HEK293 (cell line): ENCODE data around the gene ZNF785.

Experiments
- CTCF ChIA-PET: fragments of 350-600 bp; formaldehyde crosslinking; extraction: SDS; loops from one replicate; lab custom pipeline; 2021; ENCODE audit warnings: antibody characterized with exemption; lab: Yijun Ruan, JAX
- POLR2A ChIA-PET: fragments of 300-600 bp; formaldehyde crosslinking; extraction: SDS; loops from one replicate; lab custom pipeline; 2020; ENCODE audit warnings: antibody characterized with exemption, inconsistent platforms; lab: Yijun Ruan, JAX
- H3K27ac ChIP-seq: fragments of 200-500 bp; sonication (Bioruptor generic); 2 replicates; pipeline ENCODE4 v1.5.1; 2014; ENCODE audit warnings: low read depth, low read length, control low read depth, inconsistent platforms; ENCODE audit errors: extremely low read depth
- H3K36me3 ChIP-seq, 2 experiments: fragments of 200-500 bp in 1 of 2; sonication (Bioruptor generic) in 1 of 2; 1 replicate in 1 of 2; 2 replicates in 1 of 2; pipeline ENCODE4 v1.5.1; 2014 to 2017; ENCODE audit warnings: inconsistent platforms in 2 of 2, low read length in 2 of 2; ENCODE audit not compliant: control insufficient read depth in 2 of 2, insufficient read depth in 1 of 2
- H3K4me1 ChIP-seq: fragments of 200-500 bp; sonication (Bioruptor generic); 2 replicates; pipeline ENCODE4 v1.5.1; 2014; ENCODE audit warnings: mild to moderate bottlenecking, low read length, inconsistent platforms; ENCODE audit not compliant: control insufficient read depth, insufficient read depth
- H3K4me3 ChIP-seq: 2 replicates; pipeline ENCODE4 v1.5.1; 2011; ENCODE audit warnings: low read depth, mild to moderate bottlenecking, control low read depth, low read length, moderate library complexity
- H3K9me3 ChIP-seq: fragments of 200-500 bp; sonication (Bioruptor generic); 2 replicates; pipeline ENCODE4 v1.5.1; 2014; ENCODE audit warnings: low read depth, low read length, inconsistent platforms; ENCODE audit not compliant: control insufficient read depth, insufficient read depth
- CTCF ChIP-seq: fragments of 450-650 bp; formaldehyde crosslinking; IDR thresholded peaks from 2 replicates; pipeline ENCODE4 v1.5.1; 2016; ENCODE audit warnings: missing biosample characterization, missing genetic modification characterization
- KLF1 ChIP-seq: fragments of 450-650 bp; formaldehyde crosslinking; IDR thresholded peaks from 2 replicates; pipeline ENCODE4 v1.5.1; 2016; ENCODE audit warnings: missing biosample characterization, missing genetic modification characterization
- PATZ1 ChIP-seq: fragments of 450-650 bp; formaldehyde crosslinking; IDR thresholded peaks from 2 replicates; pipeline ENCODE4 v1.5.1; 2016; ENCODE audit warnings: missing biosample characterization, missing genetic modification characterization
- PRDM6 ChIP-seq: fragments of 450-650 bp; formaldehyde crosslinking; IDR thresholded peaks from 2 replicates; pipeline ENCODE4 v1.5.1; 2017; ENCODE audit warnings: missing biosample characterization, missing genetic modification characterization
- SCRT1 ChIP-seq: fragments of 450-650 bp; formaldehyde crosslinking; IDR thresholded peaks from 2 replicates; pipeline ENCODE4 v1.5.1; 2016; ENCODE audit warnings: missing biosample characterization, missing genetic modification characterization, borderline replicate concordance
- SCRT2 ChIP-seq: fragments of 450-650 bp; formaldehyde crosslinking; IDR thresholded peaks from 2 replicates; pipeline ENCODE4 v1.5.1; 2016; ENCODE audit warnings: missing biosample characterization, missing genetic modification characterization
- SP2 ChIP-seq: fragments of 450-650 bp; formaldehyde crosslinking; IDR thresholded peaks from 2 replicates; pipeline ENCODE4 v1.5.1; 2016; ENCODE audit warnings: missing biosample characterization, missing genetic modification characterization
- SP7 ChIP-seq: fragments of 450-650 bp; formaldehyde crosslinking; IDR thresholded peaks from 2 replicates; pipeline ENCODE4 v1.5.1; 2016; ENCODE audit warnings: missing biosample characterization, missing genetic modification characterization
- TRIM28 ChIP-seq: IDR thresholded peaks from 2 replicates; pipeline ENCODE4 v1.6.1; 2011; ENCODE audit warnings: low read length, control low read depth, borderline replicate concordance
- ZBTB17 ChIP-seq: fragments of 450-650 bp; formaldehyde crosslinking; IDR thresholded peaks from 2 replicates; pipeline ENCODE4 v1.5.1; 2016; ENCODE audit warnings: missing biosample characterization, missing genetic modification characterization
- ZEB2 ChIP-seq: fragments of 450-650 bp; formaldehyde crosslinking; IDR thresholded peaks from 2 replicates; pipeline ENCODE4 v1.5.1; 2016; ENCODE audit warnings: missing biosample characterization, missing genetic modification characterization
- ZNF121 ChIP-seq: fragments of 450-650 bp; formaldehyde crosslinking; IDR thresholded peaks from 2 replicates; pipeline ENCODE4 v1.5.1; 2016; ENCODE audit warnings: missing biosample characterization, missing genetic modification characterization
- ZNF138 ChIP-seq: fragments of 450-650 bp; formaldehyde crosslinking; IDR thresholded peaks from 2 replicates; pipeline ENCODE4 v1.5.1; 2016; ENCODE audit warnings: missing biosample characterization, missing genetic modification characterization, borderline replicate concordance
- ZNF239 ChIP-seq: fragments of 450-650 bp; formaldehyde crosslinking; IDR thresholded peaks from 2 replicates; pipeline ENCODE4 v1.5.1; 2016; ENCODE audit warnings: missing biosample characterization, missing genetic modification characterization
- ZNF302 ChIP-seq: fragments of 450-650 bp; formaldehyde crosslinking; IDR thresholded peaks from 2 replicates; pipeline ENCODE4 v1.5.1; 2016; ENCODE audit warnings: missing biosample characterization, missing genetic modification characterization, low read depth
- ZNF530 ChIP-seq: fragments of 450-650 bp; formaldehyde crosslinking; IDR thresholded peaks from 2 replicates; pipeline ENCODE4 v1.5.1; 2016; ENCODE audit warnings: low read depth, missing biosample characterization, missing genetic modification characterization
- ZNF664 ChIP-seq: fragments of 450-650 bp; formaldehyde crosslinking; IDR thresholded peaks from 2 replicates; pipeline ENCODE4 v1.5.1; 2016; ENCODE audit warnings: missing biosample characterization, missing genetic modification characterization
- ZNF792 ChIP-seq: fragments of 450-650 bp; formaldehyde crosslinking; IDR thresholded peaks from 2 replicates; pipeline ENCODE4 v1.5.1; 2016; ENCODE audit warnings: missing biosample characterization, missing genetic modification characterization
- ZSCAN16 ChIP-seq: fragments of 450-650 bp; formaldehyde crosslinking; IDR thresholded peaks from 2 replicates; pipeline ENCODE4 v1.5.1; 2016; ENCODE audit warnings: missing biosample characterization, missing genetic modification characterization
- ZSCAN4 ChIP-seq: fragments of 450-650 bp; formaldehyde crosslinking; IDR thresholded peaks from 2 replicates; pipeline ENCODE4 v1.5.1; 2017; ENCODE audit warnings: missing biosample characterization, missing genetic modification characterization
- TF ChIP-seq, protein P1 (sequence below): fragments of 450-650 bp; formaldehyde crosslinking; IDR thresholded peaks from 2 replicates; pipeline ENCODE4 v1.5.1; 2016; ENCODE audit warnings: missing biosample characterization, missing genetic modification characterization
- TF ChIP-seq, protein P2 (sequence below): fragments of 450-650 bp; formaldehyde crosslinking; IDR thresholded peaks from 2 replicates; pipeline ENCODE4 v1.5.1; 2017; ENCODE audit warnings: missing biosample characterization, missing genetic modification characterization
- TF ChIP-seq, protein P3 (sequence below): fragments of 450-650 bp; IDR thresholded peaks from 2 replicates; pipeline ENCODE4 v1.5.1; 2018; ENCODE audit warnings: missing biosample characterization, missing genetic modification characterization

ZNF785 gene

GRCh38 chr16:30569281-30569680 is 16.2 kb downstream of the ZNF785 start:
- Histone ChIP-seq H3K4me1 (peaks cover 2% of the 10 kb centered on the region; the same call in 1 of the 2 replicates), H3K9me3 (no peaks in the 10 kb centered on the region), H3K36me3 (no peaks in the 10 kb centered on the region), H3K27ac (no peak overlapping the region), H3K4me3 (no peak overlapping the region)
- CTCF ChIA-PET: no interaction called here
- POLR2A ChIA-PET: interaction anchor here (1.2 kb wide), 1 partner anchor 34 kb away, joined by 4 read pairs; the partner anchor contains the start of gene ZNF747
- TF ChIP-seq, protein P1, sequence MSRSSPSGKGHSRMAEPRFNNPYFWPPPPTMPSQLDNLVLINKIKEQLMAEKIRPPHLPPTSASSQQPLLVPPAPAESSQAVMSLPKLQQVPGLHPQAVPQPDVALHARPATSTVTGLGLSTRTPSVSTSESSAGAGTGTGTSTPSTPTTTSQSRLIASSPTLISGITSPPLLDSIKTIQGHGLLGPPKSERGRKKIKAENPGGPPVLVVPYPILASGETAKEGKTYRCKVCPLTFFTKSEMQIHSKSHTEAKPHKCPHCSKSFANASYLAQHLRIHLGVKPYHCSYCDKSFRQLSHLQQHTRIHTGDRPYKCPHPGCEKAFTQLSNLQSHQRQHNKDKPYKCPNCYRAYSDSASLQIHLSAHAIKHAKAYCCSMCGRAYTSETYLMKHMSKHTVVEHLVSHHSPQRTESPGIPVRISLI (tag by site-specific recombination): no peak
- peak; percentile 35; the same call in 1 of the 2 replicates for TF ChIP-seq KLF1 (tag by site-specific recombination)
- TF ChIP-seq, protein P2, sequence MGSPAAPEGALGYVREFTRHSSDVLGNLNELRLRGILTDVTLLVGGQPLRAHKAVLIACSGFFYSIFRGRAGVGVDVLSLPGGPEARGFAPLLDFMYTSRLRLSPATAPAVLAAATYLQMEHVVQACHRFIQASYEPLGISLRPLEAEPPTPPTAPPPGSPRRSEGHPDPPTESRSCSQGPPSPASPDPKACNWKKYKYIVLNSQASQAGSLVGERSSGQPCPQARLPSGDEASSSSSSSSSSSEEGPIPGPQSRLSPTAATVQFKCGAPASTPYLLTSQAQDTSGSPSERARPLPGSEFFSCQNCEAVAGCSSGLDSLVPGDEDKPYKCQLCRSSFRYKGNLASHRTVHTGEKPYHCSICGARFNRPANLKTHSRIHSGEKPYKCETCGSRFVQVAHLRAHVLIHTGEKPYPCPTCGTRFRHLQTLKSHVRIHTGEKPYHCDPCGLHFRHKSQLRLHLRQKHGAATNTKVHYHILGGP (tag by site-specific recombination): no peak
- TF ChIP-seq ZSCAN4 (tag by site-specific recombination): no peak
- TF ChIP-seq SCRT2 (tag by site-specific recombination): 0 out of 2 replicates have a peak, but pooled peaks have one; percentile 30
- no peak for TF ChIP-seq ZNF138
- TF ChIP-seq ZNF121: no peak
- 0 out of 2 replicates have a peak, but pooled peaks have one; percentile 12 for TF ChIP-seq PATZ1
- TF ChIP-seq ZBTB17 (tag by site-specific recombination): 0 out of 2 replicates have a peak, but pooled peaks have one; percentile 15
- TF ChIP-seq SCRT1 (tag by site-specific recombination): 0 out of 2 replicates have a peak, but pooled peaks have one; percentile 19
- TF ChIP-seq SP2 (tag by site-specific recombination): no peak
- TF ChIP-seq ZNF239 (tag by site-specific recombination): no peak
- TF ChIP-seq ZEB2 (tag by site-specific recombination): no peak
- TF ChIP-seq ZNF792 (tag by site-specific recombination): no peak
- TF ChIP-seq ZNF302 (tag by site-specific recombination): no peak

GRCh38 chr16:30567991-30568638 is 17.4 kb downstream of the ZNF785 start:
- CTCF ChIA-PET: interaction anchor here (0.7 to 1.5 kb wide), 3 partner anchors 10 to 47 kb away, joined by 3 to 4 read pairs (median 4); partner anchors contain the start of genes ZNF747 and ZNF764
- Histone ChIP-seq H3K27ac (no peak overlapping the region), H3K9me3 (no peaks in the 10 kb centered on the region), H3K4me3 (no peak overlapping the region), H3K36me3 (no peaks in the 10 kb centered on the region), H3K4me1 (peaks cover 2% of the 10 kb centered on the region; the same call in 1 of the 2 replicates)
- POLR2A ChIA-PET: interaction anchor here (0.5 to 1.3 kb wide), 7 partner anchors 10 to 1596 kb away, joined by 4 to 11 read pairs (median 5); partner anchors contain the start of genes ZNF747 and ZNF764
- TF ChIP-seq CTCF (no peak), ZSCAN16 (tag by site-specific recombination) (no peak), SP7 (peak; percentile 90), ZBTB17 (tag by site-specific recombination) (peak; percentile 92), ZNF664 (tag by site-specific recombination) (peak; percentile 63; the same call in 1 of the 2 replicates), TRIM28 (peak; percentile 71; the same call in 1 of the 2 replicates), PRDM6 (tag by site-specific recombination) (peak; percentile 90; the same call in 1 of the 2 replicates), ZNF530 (tag by site-specific recombination) (no peak)
- TF ChIP-seq, protein P3, sequence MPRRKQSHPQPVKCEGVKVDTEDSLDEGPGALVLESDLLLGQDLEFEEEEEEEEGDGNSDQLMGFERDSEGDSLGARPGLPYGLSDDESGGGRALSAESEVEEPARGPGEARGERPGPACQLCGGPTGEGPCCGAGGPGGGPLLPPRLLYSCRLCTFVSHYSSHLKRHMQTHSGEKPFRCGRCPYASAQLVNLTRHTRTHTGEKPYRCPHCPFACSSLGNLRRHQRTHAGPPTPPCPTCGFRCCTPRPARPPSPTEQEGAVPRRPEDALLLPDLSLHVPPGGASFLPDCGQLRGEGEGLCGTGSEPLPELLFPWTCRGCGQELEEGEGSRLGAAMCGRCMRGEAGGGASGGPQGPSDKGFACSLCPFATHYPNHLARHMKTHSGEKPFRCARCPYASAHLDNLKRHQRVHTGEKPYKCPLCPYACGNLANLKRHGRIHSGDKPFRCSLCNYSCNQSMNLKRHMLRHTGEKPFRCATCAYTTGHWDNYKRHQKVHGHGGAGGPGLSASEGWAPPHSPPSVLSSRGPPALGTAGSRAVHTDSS: no peak
